K562 (cell line): Measurements from ENCODE around the gene DCUN1D2.

Experiments used
- GABPA ChIP-seq: fragments of 200-800 bp; sonication (Bioruptor generic); conservative IDR thresholded peaks from 2 replicates; pipeline ENCODE4 v1.6.1; 2016; ENCODE audit warnings: low read depth, missing genetic modification characterization, missing compliant biosample characterization
- HDGF ChIP-seq: fragments of 450-650 bp; IDR thresholded peaks from 2 replicates; pipeline ENCODE4 v1.6.1; 2016
- HMG20A ChIP-seq: fragments of 450-650 bp; formaldehyde crosslinking; conservative IDR thresholded peaks from 2 replicates; pipeline ENCODE4 v1.4.0; 2020; ENCODE audit warnings: mild to moderate bottlenecking, mixed read lengths
- KLF13 ChIP-seq: fragments of 450-650 bp; IDR thresholded peaks from 2 replicates; pipeline ENCODE4 v1.6.1; 2016; ENCODE audit warnings: missing genetic modification characterization, low read depth, mild to moderate bottlenecking, missing compliant biosample characterization, moderate library complexity, borderline replicate concordance
- POLR2A ChIP-seq: fragments of 450-650 bp; conservative IDR thresholded peaks from 2 replicates; pipeline ENCODE4 v1.6.1; 2016
- TFAM ChIP-seq: fragments of 250-450 bp; sonication (Bioruptor Pico); conservative IDR thresholded peaks from 2 replicates; pipeline ENCODE4 v1.5.0; 2021; ENCODE audit warnings: mild to moderate bottlenecking, moderate library complexity
- USF2 ChIP-seq: sonication (generic); formaldehyde crosslinking; IDR thresholded peaks from 2 replicates; pipeline ENCODE4 v1.5.0; 2020; ENCODE audit warnings: missing genetic modification reagents
- ZBTB11 ChIP-seq, 3 experiments: fragments of 200-800 bp in 1 of 3; fragments of 250-450 bp in 1 of 3; fragments of 450-650 bp in 1 of 3; sonication (Bioruptor Pico) in 1 of 3; sonication (Bioruptor generic) in 1 of 3; formaldehyde crosslinking in 1 of 3; IDR thresholded peaks; 2 replicates each; pipeline versions ENCODE4 v1.6.1 to v1.8.0; 2016 to 2022; ENCODE audit warnings: mild to moderate bottlenecking in 2 of 3, missing genetic modification characterization in 2 of 3, missing compliant biosample characterization in 1 of 3, moderate library complexity in 1 of 3
- ZFP91 ChIP-seq: sonication (generic); formaldehyde crosslinking; IDR thresholded peaks from 2 replicates; pipeline ENCODE4 v1.8.0; 2022; ENCODE audit warnings: mild to moderate bottlenecking, missing genetic modification reagents
- ZNF146 ChIP-seq: IDR thresholded peaks from one replicate; pipeline ENCODE4 v1.6.1; 2018; ENCODE audit warnings: missing compliant biosample characterization; ENCODE audit not compliant: unreplicated experiment
- ZNF311 ChIP-seq: fragments of 250-450 bp; sonication (Bioruptor Pico); IDR thresholded peaks from 2 replicates; pipeline ENCODE4 v1.4.0; 2020; ENCODE audit warnings: mild to moderate bottlenecking, moderate library complexity
- TF ChIP-seq, protein P1 (sequence below), 3 experiments: IDR thresholded peaks in 2 of 3; conservative IDR thresholded peaks in 1 of 3; 2 replicates each; pipeline ENCODE4 v1.5.1; 2011 to 2012; ENCODE audit warnings: low read length in 3 of 3, mild to moderate bottlenecking in 3 of 3, control low read depth in 2 of 3, improper control_type of control experiment in 1 of 3, inconsistent platforms in 1 of 3, low read depth in 1 of 3, mixed read lengths in 1 of 3, moderate library complexity in 1 of 3; ENCODE audit not compliant: insufficient read depth in 2 of 3

DNA sequence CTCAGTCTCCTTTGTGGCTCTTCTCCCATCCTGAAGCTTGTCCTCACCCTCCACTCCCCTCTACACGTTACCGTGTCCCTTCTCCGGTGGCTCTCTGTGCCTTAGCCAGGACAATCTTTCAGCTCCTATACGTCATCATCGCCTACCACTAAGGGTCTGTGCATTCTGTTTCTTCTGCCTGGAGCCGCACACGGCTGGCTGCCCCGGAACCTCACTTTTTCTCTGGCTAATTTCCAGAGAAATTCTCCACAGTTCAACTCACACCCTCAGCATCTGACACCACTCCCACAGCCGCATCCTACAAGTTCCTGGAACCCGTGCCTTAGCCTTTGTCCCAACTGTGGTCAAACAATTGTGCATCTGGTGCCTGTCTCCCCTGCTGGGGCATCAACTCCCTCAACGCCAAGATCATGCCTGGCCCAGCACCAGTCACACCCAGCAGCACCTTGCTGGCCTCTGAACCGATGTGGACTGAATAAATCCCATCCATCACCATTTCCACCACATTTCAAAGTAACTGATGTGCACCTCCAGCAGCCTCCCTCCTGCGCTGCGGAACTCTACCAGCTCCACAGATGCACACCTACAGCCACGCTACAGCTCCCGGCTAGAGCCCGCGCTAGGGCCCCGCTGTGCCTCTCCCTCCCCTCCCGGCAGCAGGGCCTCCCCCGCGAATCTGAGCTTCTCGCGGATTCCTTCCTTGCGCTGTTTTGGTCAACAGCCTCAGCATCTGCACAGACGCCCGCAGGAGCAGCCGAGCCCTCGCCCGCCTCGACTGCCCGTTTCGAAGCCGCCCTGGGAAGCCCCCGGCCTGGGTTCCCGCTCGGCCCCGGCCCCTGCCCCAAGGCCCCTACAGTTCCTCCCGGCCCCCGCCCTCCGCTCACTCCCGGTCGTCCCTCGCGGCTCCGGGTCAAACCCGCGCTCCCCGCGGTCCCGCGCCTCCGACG, 689 bp downstream of the DCUN1D2 start:
- TF ChIP-seq ZNF146 (CRISPR knock-in tag): no peak
- TF ChIP-seq, protein P1, sequence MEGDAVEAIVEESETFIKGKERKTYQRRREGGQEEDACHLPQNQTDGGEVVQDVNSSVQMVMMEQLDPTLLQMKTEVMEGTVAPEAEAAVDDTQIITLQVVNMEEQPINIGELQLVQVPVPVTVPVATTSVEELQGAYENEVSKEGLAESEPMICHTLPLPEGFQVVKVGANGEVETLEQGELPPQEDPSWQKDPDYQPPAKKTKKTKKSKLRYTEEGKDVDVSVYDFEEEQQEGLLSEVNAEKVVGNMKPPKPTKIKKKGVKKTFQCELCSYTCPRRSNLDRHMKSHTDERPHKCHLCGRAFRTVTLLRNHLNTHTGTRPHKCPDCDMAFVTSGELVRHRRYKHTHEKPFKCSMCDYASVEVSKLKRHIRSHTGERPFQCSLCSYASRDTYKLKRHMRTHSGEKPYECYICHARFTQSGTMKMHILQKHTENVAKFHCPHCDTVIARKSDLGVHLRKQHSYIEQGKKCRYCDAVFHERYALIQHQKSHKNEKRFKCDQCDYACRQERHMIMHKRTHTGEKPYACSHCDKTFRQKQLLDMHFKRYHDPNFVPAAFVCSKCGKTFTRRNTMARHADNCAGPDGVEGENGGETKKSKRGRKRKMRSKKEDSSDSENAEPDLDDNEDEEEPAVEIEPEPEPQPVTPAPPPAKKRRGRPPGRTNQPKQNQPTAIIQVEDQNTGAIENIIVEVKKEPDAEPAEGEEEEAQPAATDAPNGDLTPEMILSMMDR (IDR thresholded peaks at IDR 0.05 in 2 of 3, conservative IDR thresholded peaks at IDR 0.05 in 1 of 3; ENCODE audit: insufficient read depth in 2 of 3, low read depth in 1 of 3, low read length in 3 of 3): 0 out of 6 replicates have a peak, but pooled peaks of 1 of the 3 experiments have one; percentile 5
- TF ChIP-seq TFAM (CRISPR knock-in tag): no peak
- no peak for TF ChIP-seq POLR2A
- TF ChIP-seq ZBTB11 (CRISPR knock-in tag; IDR thresholded peaks at IDR 0.05): no peak
- TF ChIP-seq KLF13: no peak
- TF ChIP-seq GABPA (tag): no peak
- no peak for TF ChIP-seq USF2 (CRISPR knock-in tag)
- TF ChIP-seq ZFP91 (CRISPR knock-in tag): no peak
- no peak for TF ChIP-seq HDGF
- TF ChIP-seq HMG20A: no peak
- no peak for TF ChIP-seq ZNF311 (CRISPR knock-in tag)
